GM23338 (cell line): ENCODE results near the gene KCNIP3. TPM values are rescaled to one million over a fixed set of nuclear protein-coding genes. Genes with fewer than 3 reads are reported as not detected.
"Not testable (repeated sequence)": the region's sequence is repeated elsewhere in the genome, so short reads cannot be mapped to it uniquely, and the experiment has no call there.

Experiments
- ATAC-seq: fragments of 200-7000 bp; cut with Tn5 transposase; 3 replicates; pipeline ENCODE4 v1.9.1; 2020
- DNase-seq: peaks from one replicate; pipeline ENCODE4 v3.0.0-alpha.2; 2015; ENCODE audit warnings: low spot score
- H2AFZ ChIP-seq: fragments of 200-600 bp; sonication (generic); 2 replicates; pipeline ENCODE4 v1.8.0; 2016; ENCODE audit warnings: antibody characterized with exemption, mild to moderate bottlenecking, moderate library complexity
- H3F3A ChIP-seq: fragments of 200-600 bp; sonication (generic); replicated peaks from 2 replicates; pipeline ENCODE4 v1.8.0; 2017; ENCODE audit warnings: antibody characterized with exemption, mixed run types, low read depth
- H3K27ac ChIP-seq: fragments of 200-600 bp; sonication (generic); 2 replicates; pipeline ENCODE4 v1.6.1; 2016; ENCODE audit warnings: low read depth
- H3K27me3 ChIP-seq: fragments of 200-600 bp; sonication (generic); 2 replicates; pipeline ENCODE4 v1.8.0; 2016; ENCODE audit warnings: mild to moderate bottlenecking, mixed run types, moderate library complexity; ENCODE audit not compliant: insufficient read depth
- H3K36me3 ChIP-seq: fragments of 200-600 bp; sonication (generic); 2 replicates; pipeline ENCODE4 v1.8.0; 2016; ENCODE audit warnings: mild to moderate bottlenecking; ENCODE audit not compliant: insufficient read depth
- H3K4me1 ChIP-seq: fragments of 200-600 bp; sonication (generic); 2 replicates; pipeline ENCODE4 v1.8.0; 2016; ENCODE audit warnings: mild to moderate bottlenecking, moderate library complexity; ENCODE audit not compliant: insufficient read depth
- H3K4me2 ChIP-seq: fragments of 200-600 bp; sonication (generic); 2 replicates; pipeline ENCODE4 v1.7.1; 2017; ENCODE audit warnings: mixed run types
- H3K4me3 ChIP-seq: fragments of 200-600 bp; sonication (generic); 2 replicates; pipeline ENCODE4 v1.6.1; 2016; ENCODE audit warnings: mixed run types
- H3K79me2 ChIP-seq: fragments of 200-600 bp; sonication (generic); replicated peaks from 2 replicates; pipeline ENCODE4 v1.8.0; 2017; ENCODE audit warnings: mild to moderate bottlenecking; ENCODE audit not compliant: insufficient read depth
- H3K9me2 ChIP-seq: fragments of 200-600 bp; sonication (generic); 2 replicates; pipeline ENCODE4 v1.8.0; 2017; ENCODE audit not compliant: insufficient read depth
- H4K20me1 ChIP-seq: fragments of 200-600 bp; sonication (generic); replicated peaks from 2 replicates; pipeline ENCODE4 v1.8.0; 2017; ENCODE audit warnings: mild to moderate bottlenecking; ENCODE audit not compliant: insufficient read depth
- H3K27ac Mint-ChIP-seq: 2 replicates; pipeline ENCODE4 v1.8.0; 2020; ENCODE audit warnings: inconsistent platforms, mild to moderate bottlenecking, moderate library complexity, mixed read lengths
- H3K27me3 Mint-ChIP-seq: 3 replicates; pipeline ENCODE4 v1.8.0; 2022; ENCODE audit warnings: low read depth, mild to moderate bottlenecking, moderate library complexity, mixed read lengths, inconsistent platforms; ENCODE audit not compliant: insufficient read depth, poor library complexity
- H3K36me3 Mint-ChIP-seq: 3 replicates; pipeline ENCODE4 v1.8.0; 2021; ENCODE audit warnings: low read depth, mild to moderate bottlenecking, inconsistent platforms, moderate library complexity, mixed read lengths
- H3K4me1 Mint-ChIP-seq: 3 replicates; pipeline ENCODE4 v1.8.0; 2020; ENCODE audit warnings: mild to moderate bottlenecking, inconsistent platforms, mixed read lengths
- H3K4me3 Mint-ChIP-seq: 3 replicates; pipeline ENCODE4 v1.8.0; 2021; ENCODE audit warnings: moderate library complexity, mild to moderate bottlenecking, inconsistent platforms, mixed read lengths
- H3K9me3 Mint-ChIP-seq: 3 replicates; pipeline ENCODE4 v1.8.0; 2020; ENCODE audit warnings: moderate library complexity, mild to moderate bottlenecking, inconsistent platforms, mixed read lengths
- CREB1 ChIP-seq: fragments of 250-450 bp; sonication (Bioruptor Pico); IDR thresholded peaks from 2 replicates; pipeline ENCODE4 v1.5.0; 2020; ENCODE audit warnings: low read depth, mild to moderate bottlenecking, moderate library complexity
- EZH2 ChIP-seq: fragments of 200-600 bp; sonication (generic); IDR thresholded peaks from one replicate; pipeline ENCODE4 v1.8.0; 2017; ENCODE audit warnings: antibody characterized with exemption, mild to moderate bottlenecking, low read depth; ENCODE audit not compliant: unreplicated experiment
- EZH2phosphoT487 ChIP-seq: fragments of 200-600 bp; sonication (generic); IDR thresholded peaks from one replicate; pipeline ENCODE4 v1.8.1; 2018; ENCODE audit warnings: antibody characterized with exemption; ENCODE audit not compliant: unreplicated experiment
- JUNB ChIP-seq: IDR thresholded peaks from one replicate; pipeline ENCODE4 v1.6.1; 2016; ENCODE audit warnings: antibody characterized with exemption; ENCODE audit not compliant: unreplicated experiment
- NANOG ChIP-seq: IDR thresholded peaks from 2 replicates; pipeline ENCODE4 v1.6.1; 2016; ENCODE audit warnings: antibody characterized with exemption, borderline replicate concordance
- POLR2AphosphoS5 ChIP-seq: IDR thresholded peaks from 2 replicates; pipeline ENCODE4 v1.6.1; 2016; ENCODE audit warnings: antibody characterized with exemption, low read depth
- STAT1 ChIP-seq: IDR thresholded peaks from one replicate; pipeline ENCODE4 v1.6.1; 2016; ENCODE audit warnings: antibody characterized with exemption; ENCODE audit not compliant: unreplicated experiment
- ZNF114 ChIP-seq: fragments of 250-450 bp; sonication (Bioruptor Pico); IDR thresholded peaks from 2 replicates; pipeline ENCODE4 v1.5.0; 2020; ENCODE audit warnings: mild to moderate bottlenecking, moderate library complexity
- polyA plus RNA-seq: library from polyadenylated mRNA; unstranded; fragments of >200 nt; fragmentation: Nextera tagmentation; extraction: Ambion mirVana; gene quantifications from 2 replicates; pipeline ENCODE4 v1.2.1, GENCODE V29; 2016
- total RNA-seq: library from RNA; depleted of rRNA; stranded (reverse); fragments of >200 nt; shearing (Covaris generic); gene quantifications from 2 replicates; pipeline ENCODE4 v1.2.3, GENCODE V29; 2014
- TF ChIP-seq, protein P1 (sequence below): IDR thresholded peaks from one replicate; pipeline ENCODE4 v1.6.1; 2018; ENCODE audit warnings: antibody characterized with exemption; ENCODE audit not compliant: unreplicated experiment
- TF ChIP-seq, protein P2 (sequence below), 2 experiments: fragments of 200-600 bp in 1 of 2; sonication (generic) in 1 of 2; conservative IDR thresholded peaks; 2 replicates each; pipeline versions ENCODE4 v1.5.1 to v1.6.1; 2016 to 2017; ENCODE audit warnings: antibody characterized with exemption in 2 of 2, low read depth in 2 of 2, mild to moderate bottlenecking in 2 of 2, moderate library complexity in 1 of 2
- TF ChIP-seq, protein P3 (sequence below): IDR thresholded peaks from 2 replicates; pipeline ENCODE4 v1.6.1; 2016; ENCODE audit warnings: antibody characterized with exemption

KCNIP3 gene
- total and polyA plus RNA-seq, 2 experiments from 2014 or later = 0.32 to 0.83 TPM

DNA sequence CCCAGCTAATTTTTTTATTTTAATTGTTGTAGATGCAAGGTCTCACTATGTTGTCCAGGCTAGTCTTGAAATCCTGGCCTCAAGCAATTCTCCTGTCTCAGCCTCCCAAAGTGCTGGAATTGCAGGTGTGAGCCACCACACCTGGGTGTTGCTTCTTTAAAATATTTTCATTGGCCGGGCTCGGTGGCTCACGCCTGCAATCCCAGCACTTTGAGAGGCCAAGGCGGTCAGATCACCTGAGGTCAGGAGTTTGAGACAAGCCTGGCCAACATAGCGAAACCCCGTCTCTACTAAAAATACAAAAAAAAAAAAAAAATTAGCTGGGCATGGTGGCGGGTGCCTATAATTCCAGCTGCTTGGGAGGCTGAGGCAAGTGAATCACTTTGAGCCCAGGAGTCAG is 81.1 kb downstream of the KCNIP3 start:
- Mint-ChIP-seq H3K4me1 (peaks cover 16% of the 10 kb centered on the region), H3K27me3 (peaks cover 10% of the 10 kb centered on the region)
- H3K4me2 ChIP-seq, H3K36me3 ChIP-seq, H3K4me3 ChIP-seq, H3K36me3 Mint-ChIP-seq, H3K4me1 ChIP-seq, H3K9me2 ChIP-seq, H3K4me3 Mint-ChIP-seq, H3F3A ChIP-seq, ATAC-seq, H4K20me1 ChIP-seq, DNase-seq, H3K27ac Mint-ChIP-seq, H3K79me2 ChIP-seq, H3K27ac ChIP-seq, H2AFZ ChIP-seq, H3K27me3 ChIP-seq, H3K9me3 Mint-ChIP-seq: not testable (repeated sequence)

DNA sequence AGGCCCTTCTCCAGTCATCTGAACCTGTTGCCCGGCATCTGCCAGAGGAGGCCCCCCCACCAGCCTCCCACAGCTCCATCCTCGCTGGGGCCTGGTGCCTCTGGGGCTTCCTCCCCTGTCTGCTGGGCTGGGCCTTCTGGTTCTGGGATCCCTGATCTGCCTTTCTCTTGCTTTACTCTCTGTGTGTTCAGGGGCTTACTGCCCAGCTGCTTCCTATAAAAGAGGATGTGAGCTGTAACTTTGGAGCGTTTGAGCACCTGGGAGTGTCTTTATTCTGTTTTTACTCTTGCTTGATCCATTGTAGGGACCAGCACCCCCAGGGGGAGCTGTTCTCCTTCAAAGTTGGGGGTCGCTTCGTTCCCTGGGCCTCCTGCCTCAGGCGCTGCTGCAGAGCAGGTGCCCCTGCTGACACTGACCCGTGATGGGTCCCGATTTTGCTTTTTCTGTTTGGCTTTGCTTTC is 82.3 kb downstream of the KCNIP3 start:
- no peaks in the 10 kb centered on the region for H3K36me3 ChIP-seq
- H2AFZ ChIP-seq = 0 out of 2 replicates have a peak overlapping the region, but pooled peaks have one; percentile 72
- H3K27me3 ChIP-seq = no peaks in the 10 kb centered on the region; the same call in 1 of the 2 replicates
- H3K79me2 ChIP-seq = no peaks in the 10 kb centered on the region
- H3K4me3 Mint-ChIP-seq = no peak overlapping the region; the same call in 2 of the 3 replicates
- TF ChIP-seq, protein P1, sequence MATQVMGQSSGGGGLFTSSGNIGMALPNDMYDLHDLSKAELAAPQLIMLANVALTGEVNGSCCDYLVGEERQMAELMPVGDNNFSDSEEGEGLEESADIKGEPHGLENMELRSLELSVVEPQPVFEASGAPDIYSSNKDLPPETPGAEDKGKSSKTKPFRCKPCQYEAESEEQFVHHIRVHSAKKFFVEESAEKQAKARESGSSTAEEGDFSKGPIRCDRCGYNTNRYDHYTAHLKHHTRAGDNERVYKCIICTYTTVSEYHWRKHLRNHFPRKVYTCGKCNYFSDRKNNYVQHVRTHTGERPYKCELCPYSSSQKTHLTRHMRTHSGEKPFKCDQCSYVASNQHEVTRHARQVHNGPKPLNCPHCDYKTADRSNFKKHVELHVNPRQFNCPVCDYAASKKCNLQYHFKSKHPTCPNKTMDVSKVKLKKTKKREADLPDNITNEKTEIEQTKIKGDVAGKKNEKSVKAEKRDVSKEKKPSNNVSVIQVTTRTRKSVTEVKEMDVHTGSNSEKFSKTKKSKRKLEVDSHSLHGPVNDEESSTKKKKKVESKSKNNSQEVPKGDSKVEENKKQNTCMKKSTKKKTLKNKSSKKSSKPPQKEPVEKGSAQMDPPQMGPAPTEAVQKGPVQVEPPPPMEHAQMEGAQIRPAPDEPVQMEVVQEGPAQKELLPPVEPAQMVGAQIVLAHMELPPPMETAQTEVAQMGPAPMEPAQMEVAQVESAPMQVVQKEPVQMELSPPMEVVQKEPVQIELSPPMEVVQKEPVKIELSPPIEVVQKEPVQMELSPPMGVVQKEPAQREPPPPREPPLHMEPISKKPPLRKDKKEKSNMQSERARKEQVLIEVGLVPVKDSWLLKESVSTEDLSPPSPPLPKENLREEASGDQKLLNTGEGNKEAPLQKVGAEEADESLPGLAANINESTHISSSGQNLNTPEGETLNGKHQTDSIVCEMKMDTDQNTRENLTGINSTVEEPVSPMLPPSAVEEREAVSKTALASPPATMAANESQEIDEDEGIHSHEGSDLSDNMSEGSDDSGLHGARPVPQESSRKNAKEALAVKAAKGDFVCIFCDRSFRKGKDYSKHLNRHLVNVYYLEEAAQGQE = no peak
- TF ChIP-seq, protein P2, sequence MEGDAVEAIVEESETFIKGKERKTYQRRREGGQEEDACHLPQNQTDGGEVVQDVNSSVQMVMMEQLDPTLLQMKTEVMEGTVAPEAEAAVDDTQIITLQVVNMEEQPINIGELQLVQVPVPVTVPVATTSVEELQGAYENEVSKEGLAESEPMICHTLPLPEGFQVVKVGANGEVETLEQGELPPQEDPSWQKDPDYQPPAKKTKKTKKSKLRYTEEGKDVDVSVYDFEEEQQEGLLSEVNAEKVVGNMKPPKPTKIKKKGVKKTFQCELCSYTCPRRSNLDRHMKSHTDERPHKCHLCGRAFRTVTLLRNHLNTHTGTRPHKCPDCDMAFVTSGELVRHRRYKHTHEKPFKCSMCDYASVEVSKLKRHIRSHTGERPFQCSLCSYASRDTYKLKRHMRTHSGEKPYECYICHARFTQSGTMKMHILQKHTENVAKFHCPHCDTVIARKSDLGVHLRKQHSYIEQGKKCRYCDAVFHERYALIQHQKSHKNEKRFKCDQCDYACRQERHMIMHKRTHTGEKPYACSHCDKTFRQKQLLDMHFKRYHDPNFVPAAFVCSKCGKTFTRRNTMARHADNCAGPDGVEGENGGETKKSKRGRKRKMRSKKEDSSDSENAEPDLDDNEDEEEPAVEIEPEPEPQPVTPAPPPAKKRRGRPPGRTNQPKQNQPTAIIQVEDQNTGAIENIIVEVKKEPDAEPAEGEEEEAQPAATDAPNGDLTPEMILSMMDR (conservative IDR thresholded peaks at IDR 0.05; ENCODE audit: low read depth in 2 of 2) = peak; percentile 62 to 63
- H3K27ac ChIP-seq = no peak overlapping the region
- no peaks in the 10 kb centered on the region; the same call in 1 of the 2 replicates for H3K4me1 ChIP-seq
- H3F3A ChIP-seq = no peaks in the 10 kb centered on the region
- H3K4me1 Mint-ChIP-seq = peaks cover 16% of the 10 kb centered on the region
- peaks cover 12% of the 10 kb centered on the region for H3K27me3 Mint-ChIP-seq
- peak; percentile 83 for DNase-seq
- ATAC-seq = peak; percentile 80
- H4K20me1 ChIP-seq = no peaks in the 10 kb centered on the region
- H3K27ac Mint-ChIP-seq = no peak overlapping the region
- no peak overlapping the region for H3K4me3 ChIP-seq
- H3K4me2 ChIP-seq = no peak overlapping the region
- no peaks in the 10 kb centered on the region for H3K9me2 ChIP-seq
- no peaks in the 10 kb centered on the region for H3K9me3 Mint-ChIP-seq
- no peaks in the 10 kb centered on the region for H3K36me3 Mint-ChIP-seq

DNA sequence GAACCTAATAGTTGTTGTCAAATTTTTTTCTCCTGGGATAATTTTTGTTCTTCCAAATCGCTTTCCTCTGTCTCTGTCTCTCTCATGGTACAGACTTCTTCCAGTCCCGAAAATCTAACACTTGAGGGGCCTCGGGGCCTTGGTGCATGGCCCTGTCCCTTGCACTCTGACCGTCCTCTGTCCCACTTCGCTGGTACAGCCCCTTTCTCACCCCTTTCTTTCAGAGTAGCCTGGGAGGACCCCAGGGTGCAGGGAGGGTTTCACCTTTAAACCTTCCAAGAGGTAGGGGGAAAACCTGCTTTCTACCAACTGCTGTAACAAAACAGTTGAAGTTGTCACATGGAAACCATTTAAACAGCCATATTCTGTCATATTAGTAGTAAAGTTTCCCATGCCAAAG is 83.1 kb downstream of the KCNIP3 start:
- Histone ChIP-seq H3K36me3 (no peaks in the 10 kb centered on the region), H3K79me2 (no peaks in the 10 kb centered on the region), H3K27ac (no peak overlapping the region), H3K9me2 (no peaks in the 10 kb centered on the region), H2AFZ (no peak overlapping the region), H3K4me3 (no peak overlapping the region), H3K4me1 (no peaks in the 10 kb centered on the region; the same call in 1 of the 2 replicates), H3K4me2 (no peak overlapping the region), H3K27me3 (no peaks in the 10 kb centered on the region; the same call in 1 of the 2 replicates), H3F3A (no peaks in the 10 kb centered on the region), H4K20me1 (no peaks in the 10 kb centered on the region)
- no peaks in the 10 kb centered on the region for H3K36me3 Mint-ChIP-seq
- peaks cover 7% of the 10 kb centered on the region for H3K27me3 Mint-ChIP-seq
- no peak overlapping the region; the same call in 2 of the 3 replicates for H3K4me3 Mint-ChIP-seq
- ATAC-seq (no peak), DNase-seq (no peak)
- no peaks in the 10 kb centered on the region for H3K9me3 Mint-ChIP-seq
- peaks cover 13% of the 10 kb centered on the region for H3K4me1 Mint-ChIP-seq
- no peak overlapping the region for H3K27ac Mint-ChIP-seq
- TF ChIP-seq, protein P3, sequence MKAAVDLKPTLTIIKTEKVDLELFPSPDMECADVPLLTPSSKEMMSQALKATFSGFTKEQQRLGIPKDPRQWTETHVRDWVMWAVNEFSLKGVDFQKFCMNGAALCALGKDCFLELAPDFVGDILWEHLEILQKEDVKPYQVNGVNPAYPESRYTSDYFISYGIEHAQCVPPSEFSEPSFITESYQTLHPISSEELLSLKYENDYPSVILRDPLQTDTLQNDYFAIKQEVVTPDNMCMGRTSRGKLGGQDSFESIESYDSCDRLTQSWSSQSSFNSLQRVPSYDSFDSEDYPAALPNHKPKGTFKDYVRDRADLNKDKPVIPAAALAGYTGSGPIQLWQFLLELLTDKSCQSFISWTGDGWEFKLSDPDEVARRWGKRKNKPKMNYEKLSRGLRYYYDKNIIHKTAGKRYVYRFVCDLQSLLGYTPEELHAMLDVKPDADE = no peak
- TF ChIP-seq NANOG = no peak
- TF ChIP-seq ZNF114 (CRISPR knock-in tag) = no peak
- TF ChIP-seq EZH2phosphoT487 = no peak
- TF ChIP-seq, protein P2 (conservative IDR thresholded peaks at IDR 0.05; ENCODE audit: low read depth in 2 of 2) = no peak
- no peak for TF ChIP-seq STAT1
- no peak for TF ChIP-seq JUNB
- TF ChIP-seq POLR2AphosphoS5 = no peak
- TF ChIP-seq CREB1 (CRISPR knock-in tag) = no peak
- TF ChIP-seq EZH2 = no peak
